Astrocyte (in vitro differentiated cells and primary cell): ENCODE measurements around the gene OR2G2. TPM values are rescaled to one million over a fixed set of nuclear protein-coding genes. Genes with fewer than 3 reads are reported as not detected.

Source experiments
- DNase-seq: peaks from one replicate; pipeline ENCODE4 v3.0.0-alpha.2; 2010; ENCODE audit warnings: low read depth
- FAIRE-seq: peaks from 2 replicates; lab custom pipeline; 2011; peaks lifted over from hg19 to GRCh38; lab: Jason Lieb, UNC
- H2AFZ ChIP-seq: 2 replicates; pipeline ENCODE4 v1.6.0; 2012; ENCODE audit warnings: low read depth, low read length, inconsistent platforms
- H3K27ac ChIP-seq: 2 replicates; pipeline ENCODE4 v1.5.1; 2011; ENCODE audit warnings: low read depth, low read length, inconsistent platforms
- H3K27me3 ChIP-seq: 2 replicates; pipeline ENCODE4 v1.6.0; 2011; ENCODE audit warnings: low read length, inconsistent platforms; ENCODE audit not compliant: insufficient read depth
- H3K36me3 ChIP-seq: 2 replicates; pipeline ENCODE4 v1.5.1; 2011; ENCODE audit warnings: low read length, inconsistent platforms; ENCODE audit not compliant: insufficient read depth
- H3K4me1 ChIP-seq: 2 replicates; pipeline ENCODE4 v1.5.1; 2011; ENCODE audit warnings: low read length, inconsistent platforms; ENCODE audit not compliant: insufficient read depth
- H3K4me2 ChIP-seq: 2 replicates; pipeline ENCODE4 v1.6.0; 2012; ENCODE audit warnings: low read length, inconsistent platforms
- H3K4me3 ChIP-seq: 2 replicates; pipeline ENCODE4 v1.5.1; 2011; ENCODE audit warnings: low read depth, mild to moderate bottlenecking, low read length, inconsistent platforms; ENCODE audit not compliant: insufficient read depth
- H3K79me2 ChIP-seq: 2 replicates; pipeline ENCODE4 v1.6.0; 2012; ENCODE audit warnings: mild to moderate bottlenecking, low read length, inconsistent platforms; ENCODE audit not compliant: insufficient read depth
- H3K9ac ChIP-seq: 2 replicates; pipeline ENCODE4 v1.6.0; 2012; ENCODE audit warnings: mild to moderate bottlenecking, low read length, inconsistent platforms
- H3K9me3 ChIP-seq: 2 replicates; pipeline ENCODE4 v1.5.1; 2012; ENCODE audit warnings: low read depth, mild to moderate bottlenecking, low read length, inconsistent platforms; ENCODE audit not compliant: insufficient read depth
- H4K20me1 ChIP-seq: 2 replicates; pipeline ENCODE4 v1.6.0; 2012; ENCODE audit warnings: low read length, inconsistent platforms; ENCODE audit not compliant: insufficient read depth
- H3K27ac Mint-ChIP-seq: one replicate; pipeline ENCODE4 v1.8.0; 2021; ENCODE audit warnings: mild to moderate bottlenecking, mixed read lengths; ENCODE audit not compliant: unreplicated experiment
- H3K27me3 Mint-ChIP-seq: one replicate; pipeline ENCODE4 v1.8.0; 2021; ENCODE audit warnings: low read depth, mixed read lengths; ENCODE audit not compliant: unreplicated experiment
- H3K36me3 Mint-ChIP-seq: one replicate; pipeline ENCODE4 v1.8.0; 2021; ENCODE audit warnings: low read depth, mixed read lengths; ENCODE audit not compliant: unreplicated experiment
- H3K4me1 Mint-ChIP-seq: one replicate; pipeline ENCODE4 v1.8.0; 2021; ENCODE audit warnings: low read depth, mixed read lengths; ENCODE audit not compliant: unreplicated experiment
- H3K4me3 Mint-ChIP-seq: one replicate; pipeline ENCODE4 v1.8.0; 2021; ENCODE audit warnings: mild to moderate bottlenecking, moderate library complexity, mixed read lengths; ENCODE audit not compliant: unreplicated experiment
- H3K9me3 Mint-ChIP-seq: one replicate; pipeline ENCODE4 v1.8.0; 2021; ENCODE audit warnings: mild to moderate bottlenecking, mixed read lengths; ENCODE audit not compliant: unreplicated experiment
- CTCF ChIP-seq: IDR thresholded peaks from 2 replicates; pipeline ENCODE4 v1.5.1; 2011; ENCODE audit warnings: low read depth, mild to moderate bottlenecking, inconsistent platforms, low read length, moderate library complexity; ENCODE audit not compliant: insufficient read depth
- EZH2 ChIP-seq: IDR thresholded peaks from 2 replicates; pipeline ENCODE4 v1.6.1; 2012; ENCODE audit warnings: mild to moderate bottlenecking, low read length, inconsistent platforms; ENCODE audit not compliant: insufficient read depth
- total RNA-seq: library from RNA; stranded (reverse); gene quantifications from 2 replicates; pipeline ENCODE4 v1.2.1, GENCODE V29; 2021

The OR2G2 gene
- total RNA-seq, 1 donor from 2014 or later = not detected

GRCh38 chr1:247638781-247639180 lies 50.6 kb downstream of the OR2G2 start:
- no peak overlapping the region for H3K27ac Mint-ChIP-seq
- Histone ChIP-seq H4K20me1 (no peaks in the 10 kb centered on the region), H3K9me3 (no peaks in the 10 kb centered on the region), H3K79me2 (no peaks in the 10 kb centered on the region), H2AFZ (peak overlapping the region; percentile 50), H3K9ac (peak overlapping the region; percentile 71), H3K4me2 (peak overlapping the region; percentile 71), H3K27ac (no peak overlapping the region), H3K4me1 (no peaks in the 10 kb centered on the region), H3K36me3 (no peaks in the 10 kb centered on the region), H3K27me3 (no peaks in the 10 kb centered on the region), H3K4me3 (no peak overlapping the region)
- no peaks in the 10 kb centered on the region for H3K4me1 Mint-ChIP-seq
- peaks cover 13% of the 10 kb centered on the region for H3K9me3 Mint-ChIP-seq
- no peak overlapping the region for H3K4me3 Mint-ChIP-seq
- no peaks in the 10 kb centered on the region for H3K36me3 Mint-ChIP-seq
- TF ChIP-seq EZH2 (no peak), CTCF (no peak)
- peaks cover 7% of the 10 kb centered on the region for H3K27me3 Mint-ChIP-seq
- no peak for DNase-seq
- FAIRE-seq = no peak

Other genes starting within 250 kb of the OR2G2 start
- gene NLRP3, start 172.2 kb upstream of the OR2G2 start, total RNA-seq = 0.09 and 0.12 TPM in 2 replicates
- not detected in 2 replicates for gene OR2B11, start 130.3 kb upstream of the OR2G2 start, total RNA-seq
- gene OR2C3, start 51.9 kb upstream of the OR2G2 start, total RNA-seq = not detected in 2 replicates
- 0.14 TPM in 1 of 2 replicates, not detected in the other for gene GCSAML, start 39.2 kb upstream of the OR2G2 start, total RNA-seq
- gene OR2G3, start 17.2 kb downstream of the OR2G2 start, total RNA-seq = not detected in 2 replicates
- not detected in 2 replicates for gene OR13G1, start 91.4 kb downstream of the OR2G2 start, total RNA-seq
- not detected in 2 replicates for gene OR6F1, start 128.3 kb downstream of the OR2G2 start, total RNA-seq
- not detected in 2 replicates for gene OR14K1, start 150.3 kb downstream of the OR2G2 start, total RNA-seq
- not detected in 2 replicates for gene OR14A2, start 159.8 kb downstream of the OR2G2 start, total RNA-seq
- gene OR1C1, start 172.2 kb downstream of the OR2G2 start, total RNA-seq = not detected in 2 replicates
- not detected in 2 replicates for gene OR14A16, start 235.8 kb downstream of the OR2G2 start, total RNA-seq